ENCODE data around the gene MRPL44.

- TF ChIP-seq CTCF (conservative IDR thresholded peaks at IDR 0.05; ENCODE audit: low read depth, low read length) (no peak), EZH2phosphoT487 (IDR thresholded peaks at IDR 0.05; ENCODE audit: borderline replicate concordance, low read length) (no peak)
Observed at GRCh38 chr2:223989856-223990232, 32.6 kb downstream of the MRPL44 start.
